Measurements from ENCODE around the gene MYOZ2. TPM values are rescaled to one million over a fixed set of nuclear protein-coding genes. Genes with fewer than 3 reads are reported as not detected.
"Not testable (repeated sequence)": the region's sequence is repeated elsewhere in the genome, so short reads cannot be mapped to it uniquely, and the experiment has no call there.

MYOZ2 gene
- total RNA-seq, 1 donor from 2014 or later, result not detected

GRCh38 chr4:119162174-119162573 is 26.5 kb downstream of the MYOZ2 start:
- no peaks in the 10 kb centered on the region for H3K36me3 ChIP-seq (ENCODE audit: control insufficient read depth, insufficient read depth, low read length)
- H3K27me3 ChIP-seq (ENCODE audit: control insufficient read depth, insufficient read depth, low read length), result no peaks in the 10 kb centered on the region
- no peak for DNase-seq (ENCODE audit: low read depth)
- no peak overlapping the region for H3K4me3 ChIP-seq (ENCODE audit: low read depth, low read length)
- TF ChIP-seq, protein P1, sequence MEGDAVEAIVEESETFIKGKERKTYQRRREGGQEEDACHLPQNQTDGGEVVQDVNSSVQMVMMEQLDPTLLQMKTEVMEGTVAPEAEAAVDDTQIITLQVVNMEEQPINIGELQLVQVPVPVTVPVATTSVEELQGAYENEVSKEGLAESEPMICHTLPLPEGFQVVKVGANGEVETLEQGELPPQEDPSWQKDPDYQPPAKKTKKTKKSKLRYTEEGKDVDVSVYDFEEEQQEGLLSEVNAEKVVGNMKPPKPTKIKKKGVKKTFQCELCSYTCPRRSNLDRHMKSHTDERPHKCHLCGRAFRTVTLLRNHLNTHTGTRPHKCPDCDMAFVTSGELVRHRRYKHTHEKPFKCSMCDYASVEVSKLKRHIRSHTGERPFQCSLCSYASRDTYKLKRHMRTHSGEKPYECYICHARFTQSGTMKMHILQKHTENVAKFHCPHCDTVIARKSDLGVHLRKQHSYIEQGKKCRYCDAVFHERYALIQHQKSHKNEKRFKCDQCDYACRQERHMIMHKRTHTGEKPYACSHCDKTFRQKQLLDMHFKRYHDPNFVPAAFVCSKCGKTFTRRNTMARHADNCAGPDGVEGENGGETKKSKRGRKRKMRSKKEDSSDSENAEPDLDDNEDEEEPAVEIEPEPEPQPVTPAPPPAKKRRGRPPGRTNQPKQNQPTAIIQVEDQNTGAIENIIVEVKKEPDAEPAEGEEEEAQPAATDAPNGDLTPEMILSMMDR (IDR thresholded peaks at IDR 0.05; ENCODE audit: insufficient read depth, low read length, severe bottlenecking), result no peak
- FAIRE-seq, result no peak

GRCh38 chr4:119165767-119166166 is 30.1 kb downstream of the MYOZ2 start:
- FAIRE-seq (no peak), DNase-seq (ENCODE audit: low read depth) (no peak)
- Histone ChIP-seq H3K27me3 (ENCODE audit: control insufficient read depth, insufficient read depth, low read length) (no peaks in the 10 kb centered on the region), H3K4me3 (ENCODE audit: low read depth, low read length) (no peak overlapping the region), H3K36me3 (ENCODE audit: control insufficient read depth, insufficient read depth, low read length) (no peaks in the 10 kb centered on the region)
- TF ChIP-seq, protein P1 (IDR thresholded peaks at IDR 0.05; ENCODE audit: insufficient read depth, low read length, severe bottlenecking), result no peak

- TF ChIP-seq, protein P1 (IDR thresholded peaks at IDR 0.05; ENCODE audit: insufficient read depth, low read length, severe bottlenecking), result no peak
- FAIRE-seq, result no peak
- DNase-seq (ENCODE audit: low read depth), result no peak
Measured at GRCh38 chr4:119170195-119170594, 34.6 kb downstream of the MYOZ2 start.

DNA sequence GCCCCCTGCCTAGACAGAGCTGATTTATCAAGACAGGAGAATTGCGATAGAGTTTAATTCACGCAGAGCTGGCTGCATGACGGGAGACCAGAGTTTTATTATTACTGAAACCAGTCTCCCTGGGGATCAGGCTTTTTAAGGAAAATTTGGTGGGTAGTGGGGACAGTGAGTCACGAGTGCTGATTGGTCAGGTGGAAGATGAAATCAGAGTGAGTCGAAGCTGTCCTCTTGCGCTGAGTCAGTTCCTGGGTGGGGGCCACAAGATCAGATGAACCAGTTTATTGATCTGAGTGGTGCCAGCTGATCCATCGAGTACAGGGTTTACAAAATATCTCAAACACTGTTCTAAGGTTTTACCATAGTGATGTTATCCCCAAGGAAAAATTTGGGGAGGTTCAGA is 36.6 kb downstream of the MYOZ2 start:
- FAIRE-seq (no peak), DNase-seq (ENCODE audit: low read depth) (peak; percentile 18)
- Histone ChIP-seq H3K4me3 (ENCODE audit: low read depth, low read length) (no peak overlapping the region), H3K36me3 (ENCODE audit: control insufficient read depth, insufficient read depth, low read length) (no peaks in the 10 kb centered on the region), H3K27me3 (ENCODE audit: control insufficient read depth, insufficient read depth, low read length) (no peaks in the 10 kb centered on the region)
- TF ChIP-seq, protein P1 (IDR thresholded peaks at IDR 0.05; ENCODE audit: insufficient read depth, low read length, severe bottlenecking), result no peak

More at GRCh38 chr4:119170195-119170594, 34.6 kb downstream of the MYOZ2 start:
- no peak overlapping the region for H3K4me3 ChIP-seq (ENCODE audit: low read depth, low read length)
- no peaks in the 10 kb centered on the region for H3K27me3 ChIP-seq (ENCODE audit: control insufficient read depth, insufficient read depth, low read length)
- no peaks in the 10 kb centered on the region for H3K36me3 ChIP-seq (ENCODE audit: control insufficient read depth, insufficient read depth, low read length)

GRCh38 chr4:119173729-119174361 is 38.2 kb downstream of the MYOZ2 start:
- not testable (repeated sequence) for FAIRE-seq; DNase-seq (ENCODE audit: low read depth); H3K27me3 ChIP-seq (ENCODE audit: control insufficient read depth, insufficient read depth, low read length); H3K36me3 ChIP-seq (ENCODE audit: control insufficient read depth, insufficient read depth, low read length); H3K4me3 ChIP-seq (ENCODE audit: low read depth, low read length)

DNA sequence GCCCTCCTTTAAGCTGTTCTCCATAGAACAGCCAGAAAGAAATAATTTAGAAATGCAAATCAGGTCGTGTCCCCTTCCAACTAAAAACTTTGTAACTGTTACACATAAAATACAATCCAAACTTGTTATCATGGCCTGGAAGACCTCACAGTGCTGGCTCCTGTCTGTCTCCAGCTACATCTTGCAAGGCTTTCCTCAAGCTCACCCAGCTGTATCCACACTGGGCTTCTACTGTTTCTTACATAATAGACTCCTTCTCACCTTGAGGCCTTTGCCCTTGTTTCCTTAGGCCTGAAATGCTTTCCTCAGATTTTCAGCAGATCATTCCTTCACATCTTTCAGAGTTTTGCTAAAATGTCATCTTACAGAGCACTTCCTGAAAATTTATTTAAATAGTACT is 43.4 kb downstream of the MYOZ2 start:
- no peak for FAIRE-seq
- no peak for DNase-seq (ENCODE audit: low read depth)
- Histone ChIP-seq H3K27me3 (ENCODE audit: control insufficient read depth, insufficient read depth, low read length) (no peaks in the 10 kb centered on the region), H3K4me3 (ENCODE audit: low read depth, low read length) (no peak overlapping the region), H3K36me3 (ENCODE audit: control insufficient read depth, insufficient read depth, low read length) (no peaks in the 10 kb centered on the region)
- TF ChIP-seq, protein P1 (IDR thresholded peaks at IDR 0.05; ENCODE audit: insufficient read depth, low read length, severe bottlenecking), result no peak

Measured in bronchial epithelial cell (primary cell).